Progenitor cell of endocrine pancreas (in vitro differentiated cells): ENCODE results near the gene SSBP2. TPM values are rescaled to one million over a fixed set of nuclear protein-coding genes. Genes with fewer than 3 reads are reported as not detected.

Experiments used
- DNase-seq: peaks from one replicate; pipeline ENCODE4 v3.0.0; 2021; ENCODE audit warnings: low spot score; ENCODE audit not compliant: unreplicated experiment
- H3K27ac Mint-ChIP-seq: 2 replicates; pipeline ENCODE4 v1.8.0; 2021; ENCODE audit warnings: mild to moderate bottlenecking, moderate library complexity, mixed read lengths
- H3K27me3 Mint-ChIP-seq: 2 replicates; pipeline ENCODE4 v1.8.0; 2021; ENCODE audit warnings: mixed read lengths
- H3K36me3 Mint-ChIP-seq: 2 replicates; pipeline ENCODE4 v1.8.0; 2022; ENCODE audit warnings: mixed read lengths; ENCODE audit not compliant: insufficient read depth
- H3K4me1 Mint-ChIP-seq: 2 replicates; pipeline ENCODE4 v1.8.0; 2021; ENCODE audit warnings: low read depth, mixed read lengths
- H3K4me3 Mint-ChIP-seq: 2 replicates; pipeline ENCODE4 v1.8.0; 2021; ENCODE audit warnings: low read depth, mild to moderate bottlenecking, moderate library complexity, mixed read lengths
- H3K9me3 Mint-ChIP-seq: 2 replicates; pipeline ENCODE4 v1.8.0; 2021; ENCODE audit warnings: low read depth, mixed read lengths
- CTCF ChIP-seq: fragments of 200-600 bp; sonication (generic); IDR thresholded peaks from one replicate; pipeline ENCODE4 v1.5.0; 2021; ENCODE audit warnings: antibody characterized with exemption, mild to moderate bottlenecking; ENCODE audit not compliant: unreplicated experiment
- total RNA-seq: library from RNA; stranded (reverse); gene quantifications from 2 replicates; pipeline ENCODE4 v1.2.1, GENCODE V29; 2021

Gene SSBP2
- total RNA-seq, 1 donor from 2014 or later = 66.6 TPM

- DNase-seq = no peak
- peaks cover 24% of the 10 kb centered on the region for H3K4me1 Mint-ChIP-seq
- H3K27me3 Mint-ChIP-seq = peaks cover 16% of the 10 kb centered on the region
- peak overlapping the region; percentile 17 for H3K27ac Mint-ChIP-seq
- peaks cover 10% of the 10 kb centered on the region for H3K36me3 Mint-ChIP-seq
- no peaks in the 10 kb centered on the region for H3K9me3 Mint-ChIP-seq
- no peak for TF ChIP-seq CTCF
- no peak overlapping the region for H3K4me3 Mint-ChIP-seq
Observed at GRCh38 chr5:81708889-81709288, 42.0 kb downstream of the SSBP2 start.

GRCh38 chr5:81703840-81704239 is 47.1 kb downstream of the SSBP2 start:
- no peak for DNase-seq
- Mint-ChIP-seq H3K36me3 (peaks cover 21% of the 10 kb centered on the region), H3K27ac (no peak overlapping the region), H3K4me1 (peaks cover 13% of the 10 kb centered on the region), H3K4me3 (no peak overlapping the region), H3K27me3 (peaks cover 4% of the 10 kb centered on the region), H3K9me3 (peaks cover 10% of the 10 kb centered on the region)
- TF ChIP-seq CTCF = no peak

- no peak for TF ChIP-seq CTCF
- Mint-ChIP-seq H3K4me3 (no peak overlapping the region), H3K27me3 (no peaks in the 10 kb centered on the region), H3K36me3 (peaks cover 18% of the 10 kb centered on the region), H3K4me1 (peaks cover 1% of the 10 kb centered on the region), H3K9me3 (peaks cover 10% of the 10 kb centered on the region), H3K27ac (no peak overlapping the region)
- DNase-seq = no peak
Observed at GRCh38 chr5:81700166-81700565, 50.7 kb downstream of the SSBP2 start.

- no peak for DNase-seq
- TF ChIP-seq CTCF = no peak
- H3K27me3 Mint-ChIP-seq = no peaks in the 10 kb centered on the region
- no peak overlapping the region for H3K4me3 Mint-ChIP-seq
- no peak overlapping the region for H3K27ac Mint-ChIP-seq
- peaks cover 18% of the 10 kb centered on the region for H3K36me3 Mint-ChIP-seq
- peaks cover 1% of the 10 kb centered on the region for H3K4me1 Mint-ChIP-seq
- peaks cover 12% of the 10 kb centered on the region for H3K9me3 Mint-ChIP-seq
Observed at GRCh38 chr5:81698813-81699212, 52.1 kb downstream of the SSBP2 start.

- Mint-ChIP-seq H3K9me3 (peaks cover 29% of the 10 kb centered on the region), H3K4me1 (peaks cover 1% of the 10 kb centered on the region), H3K27ac (no peak overlapping the region), H3K4me3 (no peak overlapping the region), H3K27me3 (no peaks in the 10 kb centered on the region), H3K36me3 (peaks cover 33% of the 10 kb centered on the region)
- DNase-seq = no peak
- no peak for TF ChIP-seq CTCF
Observed at GRCh38 chr5:81696418-81697397, 54.2 kb downstream of the SSBP2 start.
